Measurements from ENCODE around the gene TBRG4. TPM values are rescaled to one million over a fixed set of nuclear protein-coding genes. Genes with fewer than 3 reads are reported as not detected.

TBRG4 gene
- total RNA-seq, 4 donors from 2014 or later = 45.7 to 60.1 (median 53.7) TPM

DNA sequence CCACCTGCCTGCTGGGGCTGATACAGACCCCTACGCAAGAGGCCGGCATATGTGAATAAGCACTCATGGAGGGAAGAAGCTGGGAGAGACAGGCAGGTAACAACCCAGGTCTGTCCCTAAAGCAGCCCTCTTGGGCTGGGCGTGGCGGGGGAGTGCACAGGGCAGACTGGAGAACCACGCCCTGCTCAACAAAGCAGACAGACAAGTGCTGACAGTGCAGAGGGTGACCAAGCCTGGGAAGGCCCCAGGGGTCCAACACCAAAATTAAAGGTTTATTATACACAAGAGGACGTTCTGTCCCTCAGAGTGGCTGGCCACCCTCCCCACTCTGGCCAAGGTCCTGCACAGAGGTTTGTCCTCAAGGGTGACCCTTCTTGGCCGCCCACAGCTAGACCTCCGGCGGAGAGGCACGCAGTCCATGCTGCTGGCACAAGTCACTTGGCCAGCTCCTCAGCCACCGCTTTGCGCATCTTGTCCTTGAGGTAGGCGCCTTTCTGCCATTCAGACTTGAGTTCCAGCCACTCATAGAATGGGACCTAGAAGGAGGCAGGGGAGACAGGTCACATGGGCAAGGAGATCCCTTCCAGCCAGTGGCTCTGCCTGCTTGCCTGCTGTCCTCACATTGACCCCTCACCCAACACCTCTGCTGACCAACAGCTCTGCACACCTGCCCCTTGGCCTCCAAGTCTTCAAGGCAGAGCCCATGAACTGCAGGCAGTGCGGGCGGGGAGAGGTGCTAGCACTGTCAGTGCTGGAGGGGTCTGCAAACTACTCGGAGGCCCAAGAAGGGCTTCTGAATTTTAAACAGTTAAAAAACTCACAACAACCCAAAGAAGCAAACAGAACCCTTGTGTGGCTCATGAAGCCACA is 11.4 kb downstream of the TBRG4 start:
- Histone ChIP-seq H3K4me1 (peaks cover 0 to 7% (median 0%) of the 10 kb centered on the region in 4 donors), H3K9me3 (no peaks in the 10 kb centered on the region), H3K4me3 (no peak overlapping the region), H3K27ac (replicated peaks in 1 of 4) (no peak overlapping the region), H3K36me3 (peaks cover 62 to 72% (median 67%) of the 10 kb centered on the region in 4 donors), H3K27me3 (no peaks in the 10 kb centered on the region)
- TF ChIP-seq POLR2AphosphoS5 (IDR thresholded peaks at IDR 0.05) = no peak
- no peak for TF ChIP-seq POLR2A (IDR thresholded peaks at IDR 0.05; ENCODE audit: low read depth)
- TF ChIP-seq, protein P1, sequence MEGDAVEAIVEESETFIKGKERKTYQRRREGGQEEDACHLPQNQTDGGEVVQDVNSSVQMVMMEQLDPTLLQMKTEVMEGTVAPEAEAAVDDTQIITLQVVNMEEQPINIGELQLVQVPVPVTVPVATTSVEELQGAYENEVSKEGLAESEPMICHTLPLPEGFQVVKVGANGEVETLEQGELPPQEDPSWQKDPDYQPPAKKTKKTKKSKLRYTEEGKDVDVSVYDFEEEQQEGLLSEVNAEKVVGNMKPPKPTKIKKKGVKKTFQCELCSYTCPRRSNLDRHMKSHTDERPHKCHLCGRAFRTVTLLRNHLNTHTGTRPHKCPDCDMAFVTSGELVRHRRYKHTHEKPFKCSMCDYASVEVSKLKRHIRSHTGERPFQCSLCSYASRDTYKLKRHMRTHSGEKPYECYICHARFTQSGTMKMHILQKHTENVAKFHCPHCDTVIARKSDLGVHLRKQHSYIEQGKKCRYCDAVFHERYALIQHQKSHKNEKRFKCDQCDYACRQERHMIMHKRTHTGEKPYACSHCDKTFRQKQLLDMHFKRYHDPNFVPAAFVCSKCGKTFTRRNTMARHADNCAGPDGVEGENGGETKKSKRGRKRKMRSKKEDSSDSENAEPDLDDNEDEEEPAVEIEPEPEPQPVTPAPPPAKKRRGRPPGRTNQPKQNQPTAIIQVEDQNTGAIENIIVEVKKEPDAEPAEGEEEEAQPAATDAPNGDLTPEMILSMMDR (IDR thresholded peaks at IDR 0.05) = no peak
- WGBS = 93% methylated on average over 15 of the region's 16 CpGs
- intact Hi-C loops (cut with DNase I) = no loop called here
- no peak for DNase-seq (ENCODE audit: extremely low spot score)

DNA sequence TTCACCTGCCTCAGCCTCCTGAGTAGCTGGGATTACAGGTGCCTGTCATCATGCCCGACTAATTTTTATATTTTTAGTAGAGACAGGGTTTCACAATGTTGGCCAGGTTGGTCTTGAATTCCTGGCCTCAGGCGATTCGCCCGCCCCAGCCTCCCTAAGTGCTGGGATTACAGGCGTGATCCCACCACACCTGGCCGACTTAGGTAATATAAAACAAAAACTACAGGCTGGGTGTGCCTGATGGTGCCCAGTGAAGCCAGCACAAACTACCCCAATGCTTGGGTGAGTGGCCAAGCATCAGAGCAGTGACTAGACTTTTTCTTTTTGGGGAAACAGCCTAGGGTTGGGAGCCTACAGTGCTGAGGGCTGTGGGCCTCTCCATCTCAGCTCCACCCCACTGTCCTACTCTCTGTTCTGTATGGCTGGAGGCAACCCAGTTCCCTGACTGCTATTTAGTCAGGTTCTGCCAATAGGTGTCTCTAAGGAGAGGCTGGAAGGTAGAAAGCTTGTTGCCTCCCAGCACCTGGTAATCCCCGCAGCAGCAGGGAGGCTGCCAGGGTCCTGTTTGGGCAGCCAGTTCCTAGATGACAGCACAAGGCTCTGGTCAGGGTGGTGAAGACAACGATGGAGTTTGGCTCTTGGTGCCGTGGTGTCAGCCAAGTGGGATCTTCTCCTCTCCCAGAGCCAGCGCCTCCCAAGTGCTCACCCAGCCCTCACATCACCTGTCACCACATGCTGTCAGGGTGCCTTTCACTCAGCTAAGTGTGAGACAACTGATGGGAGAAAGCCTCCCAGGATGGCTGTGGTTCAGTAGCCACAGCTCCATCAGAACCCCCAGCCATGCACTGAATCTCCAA is 12.3 kb downstream of the TBRG4 start:
- TF ChIP-seq, protein P1 (IDR thresholded peaks at IDR 0.05) = no peak
- TF ChIP-seq POLR2AphosphoS5 (IDR thresholded peaks at IDR 0.05) (no peak), POLR2A (IDR thresholded peaks at IDR 0.05; ENCODE audit: low read depth) (no peak), EP300 (IDR thresholded peaks at IDR 0.05) (no peak)
- Histone ChIP-seq H3K36me3 (peaks cover 53 to 63% (median 58%) of the 10 kb centered on the region in 4 donors), H3K4me3 (no peak overlapping the region)

DNA sequence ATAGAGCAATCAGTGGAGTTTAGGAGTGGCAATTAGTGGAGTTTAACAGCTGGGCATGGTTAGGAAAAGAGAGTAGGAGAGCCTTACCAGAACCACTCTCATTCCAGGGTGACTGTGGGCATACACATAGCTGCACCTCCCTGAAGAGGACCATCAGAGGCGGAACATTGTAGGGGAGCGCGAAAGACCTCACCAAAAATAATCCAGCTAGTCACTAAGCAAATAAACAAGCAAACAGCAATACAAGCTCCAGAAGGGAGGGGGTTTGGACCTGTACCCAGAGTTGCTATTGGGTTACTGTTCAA is 18.6 kb downstream of the TBRG4 start:
- Histone ChIP-seq H3K9me3 (peaks cover 0 to 5% (median 2%) of the 10 kb centered on the region in 4 donors), H3K36me3 (peaks cover 0 to 1% (median under 1%) of the 10 kb centered on the region in 4 donors), H3K27ac (replicated peaks in 1 of 4) (no peak overlapping the region), H3K27me3 (no peaks in the 10 kb centered on the region), H3K4me3 (no peak overlapping the region), H3K4me1 (peaks cover 5 to 20% (median 19%) of the 10 kb centered on the region in 4 donors)
- DNase-seq (ENCODE audit: extremely low spot score) = no peak
- TF ChIP-seq, protein P1 (IDR thresholded peaks at IDR 0.05) = no peak
- TF ChIP-seq POLR2A (IDR thresholded peaks at IDR 0.05; ENCODE audit: low read depth) (no peak), EP300 (IDR thresholded peaks at IDR 0.05) (no peak), POLR2AphosphoS5 (IDR thresholded peaks at IDR 0.05) (no peak)
- intact Hi-C loops (cut with DNase I) = no loop called here
- 86% methylated on average over 3 of the region's 3 CpGs for WGBS

More for the DNA sequence above, 12.3 kb downstream of the TBRG4 start:
- no peak overlapping the region for H3K27ac ChIP-seq (replicated peaks in 1 of 4)
- peaks cover 0 to 5% (median 0%) of the 10 kb centered on the region in 4 donors for H3K9me3 ChIP-seq
- WGBS = 86% methylated on average over 10 of the region's 10 CpGs
- intact Hi-C loops (cut with DNase I) = no loop called here
- no peak for DNase-seq (ENCODE audit: extremely low spot score)
- peaks cover 0 to under 1% (median 0%) of the 10 kb centered on the region in 4 donors for H3K4me1 ChIP-seq
- no peaks in the 10 kb centered on the region for H3K27me3 ChIP-seq

DNA sequence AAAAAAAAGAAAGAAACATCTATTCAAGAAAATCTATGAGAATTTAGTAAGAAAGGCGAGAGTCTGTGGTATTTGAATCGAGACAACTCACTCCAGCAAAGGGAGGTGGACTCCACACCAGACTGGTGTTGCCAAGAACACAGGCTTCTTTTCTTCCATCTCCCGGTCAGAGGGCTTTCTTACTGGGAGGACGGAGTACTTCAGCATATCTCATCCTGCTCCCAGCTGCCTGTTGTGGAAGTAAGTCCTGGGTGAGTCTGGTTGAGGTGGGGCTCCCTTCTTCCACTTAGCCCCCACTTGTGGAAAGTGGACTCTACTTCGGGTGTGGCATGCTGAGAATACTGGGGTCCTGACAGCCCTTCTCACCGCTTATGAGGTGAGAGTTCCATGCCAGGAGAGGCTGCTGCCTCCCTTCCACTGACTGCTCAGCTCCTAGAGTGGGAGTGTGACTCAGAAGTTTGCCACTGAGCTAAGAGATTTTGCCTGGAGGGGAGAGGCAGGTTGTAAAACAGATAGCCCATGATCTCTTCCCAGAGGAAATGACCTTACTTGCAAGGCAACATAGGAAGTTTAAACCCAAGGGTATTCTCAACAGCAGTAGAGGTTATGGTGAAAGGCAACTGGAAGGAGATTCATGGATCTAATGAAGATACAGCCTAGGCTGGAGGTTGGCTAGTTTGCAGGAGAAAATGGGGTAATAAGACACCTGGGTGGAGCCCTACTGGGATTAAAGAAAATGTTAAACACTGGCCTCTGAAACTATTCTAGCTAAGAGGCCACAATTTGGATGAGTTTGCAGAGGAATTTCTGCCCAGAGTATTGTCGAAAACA is 19.2 kb downstream of the TBRG4 start:
- Histone ChIP-seq H3K36me3 (no peaks in the 10 kb centered on the region), H3K9me3 (peaks cover 0 to 5% (median 2%) of the 10 kb centered on the region in 4 donors), H3K4me3 (no peak overlapping the region), H3K27ac (replicated peaks in 1 of 4) (no peak overlapping the region), H3K27me3 (no peaks in the 10 kb centered on the region), H3K4me1 (peaks cover 5 to 24% (median 22%) of the 10 kb centered on the region in 4 donors)
- WGBS = 66% methylated on average over 7 of the region's 7 CpGs
- TF ChIP-seq, protein P1 (IDR thresholded peaks at IDR 0.05) = no peak
- TF ChIP-seq POLR2AphosphoS5 (IDR thresholded peaks at IDR 0.05) (no peak), POLR2A (IDR thresholded peaks at IDR 0.05; ENCODE audit: low read depth) (no peak), EP300 (IDR thresholded peaks at IDR 0.05) (no peak)
- DNase-seq (ENCODE audit: extremely low spot score) = no peak
- intact Hi-C loops (cut with DNase I) = no loop called here

Measured in esophagus muscularis mucosa (tissue), 4 donors.